ENCODE measurements around the gene ZNF524. TPM values are rescaled to one million over a fixed set of nuclear protein-coding genes. Genes with fewer than 3 reads are reported as not detected.
A peak's percentile ranks its signal among the peaks of the same experiment; 100 is the strongest.

The ZNF524 gene
- total RNA-seq, 2 donors from 2014 or later: 10.6 to 14.7 TPM

- Mint-ChIP-seq H3K27ac (peak overlapping the region; percentile 73 to 87), H3K9me3 (no peaks in the 10 kb centered on the region), H3K4me3 (no peak overlapping the region), H3K4me1 (ENCODE audit: low read depth in 2 of 2) (peaks cover 28 to 39% of the 10 kb centered on the region in 2 donors), H3K36me3 (no peaks in the 10 kb centered on the region), H3K27me3 (peaks cover 0 to 2% of the 10 kb centered on the region in 2 donors)
- no peak for DNase-seq (ENCODE audit: low spot score)
- no peak for ATAC-seq
Observed at GRCh38 chr19:55623130-55623529, 23.0 kb downstream of the ZNF524 start.

- ATAC-seq: no peak
- H3K36me3 Mint-ChIP-seq: no peaks in the 10 kb centered on the region
- peaks cover 0 to 3% of the 10 kb centered on the region in 2 donors for H3K27me3 Mint-ChIP-seq
- peak overlapping the region; percentile 69 for H3K4me3 Mint-ChIP-seq
- no peak for DNase-seq (ENCODE audit: low spot score)
- peak overlapping the region; percentile 73 to 87 for H3K27ac Mint-ChIP-seq
- H3K9me3 Mint-ChIP-seq: no peaks in the 10 kb centered on the region
- peaks cover 28 to 39% of the 10 kb centered on the region in 2 donors for H3K4me1 Mint-ChIP-seq (ENCODE audit: low read depth in 2 of 2)
Observed at GRCh38 chr19:55623561-55623960, 23.5 kb downstream of the ZNF524 start.

GRCh38 chr19:55624109-55625003 lies 24.3 kb downstream of the ZNF524 start, which contains the start of gene ZNF784:
ZNF784 (minus strand) TSS chr19:55624566; CDS start chr19:55624561, 5 bp downstream.
- ATAC-seq: peak; percentile 91 to 95
- no peaks in the 10 kb centered on the region for H3K9me3 Mint-ChIP-seq
- peaks cover 28 to 39% of the 10 kb centered on the region in 2 donors for H3K4me1 Mint-ChIP-seq (ENCODE audit: low read depth in 2 of 2)
- H3K4me3 Mint-ChIP-seq: peak within 1 kb of the TSS; percentile 69
- peak; percentile 95 for DNase-seq (ENCODE audit: low spot score)
- H3K27ac Mint-ChIP-seq: peak within 1 kb of the TSS; percentile 73 to 87
- H3K27me3 Mint-ChIP-seq: peaks cover 0 to 3% of the 10 kb centered on the region in 2 donors
- H3K36me3 Mint-ChIP-seq: no peaks in the 10 kb centered on the region

GRCh38 chr19:55625004-55625326 lies 24.9 kb downstream of the ZNF524 start:
- Mint-ChIP-seq H3K4me3 (peak overlapping the region; percentile 69), H3K27me3 (peaks cover 0 to 3% of the 10 kb centered on the region in 2 donors), H3K4me1 (ENCODE audit: low read depth in 2 of 2) (peaks cover 28 to 38% of the 10 kb centered on the region in 2 donors)

GRCh38 chr19:55626350-55626749 lies 26.3 kb downstream of the ZNF524 start:
- H3K4me3 Mint-ChIP-seq: peak overlapping the region; percentile 39
- no peaks in the 10 kb centered on the region for H3K9me3 Mint-ChIP-seq
- DNase-seq (ENCODE audit: low spot score) (no peak), ATAC-seq (peak in 1 of 2 donors; percentile 31)
- H3K27me3 Mint-ChIP-seq: peaks cover 0 to 3% of the 10 kb centered on the region in 2 donors
- H3K36me3 Mint-ChIP-seq: no peaks in the 10 kb centered on the region
- peak overlapping the region in 1 of 2 donors; percentile 10 for H3K27ac Mint-ChIP-seq
- peaks cover 20 to 27% of the 10 kb centered on the region in 2 donors for H3K4me1 Mint-ChIP-seq (ENCODE audit: low read depth in 2 of 2)

More at GRCh38 chr19:55625004-55625326, 24.9 kb downstream of the ZNF524 start:
- DNase-seq (ENCODE audit: low spot score) (no peak), ATAC-seq (no peak)
- Mint-ChIP-seq H3K27ac (peak overlapping the region; percentile 73 to 87), H3K9me3 (no peaks in the 10 kb centered on the region), H3K36me3 (no peaks in the 10 kb centered on the region)

- Mint-ChIP-seq H3K36me3 (peaks cover 11% of the 10 kb centered on the region), H3K27me3 (peaks cover 0 to 5% of the 10 kb centered on the region in 2 donors), H3K4me1 (ENCODE audit: low read depth in 2 of 2) (peaks cover 35 to 38% of the 10 kb centered on the region in 2 donors), H3K27ac (peak overlapping the region in 1 of 2 donors; percentile 26), H3K9me3 (no peaks in the 10 kb centered on the region), H3K4me3 (no peak overlapping the region)
- ATAC-seq (peak; percentile 63 to 67), DNase-seq (ENCODE audit: low spot score) (peak; percentile 91)
Observed at GRCh38 chr19:55632463-55632834, 32.4 kb downstream of the ZNF524 start.

GRCh38 chr19:55633861-55634260 lies 33.8 kb downstream of the ZNF524 start:
- DNase-seq (ENCODE audit: low spot score) (no peak), ATAC-seq (no peak)
- no peaks in the 10 kb centered on the region for H3K9me3 Mint-ChIP-seq
- H3K4me1 Mint-ChIP-seq (ENCODE audit: low read depth in 2 of 2): peaks cover 43 to 46% of the 10 kb centered on the region in 2 donors
- H3K27ac Mint-ChIP-seq: peak overlapping the region in 1 of 2 donors; percentile 99
- peaks cover 0 to 2% of the 10 kb centered on the region in 2 donors for H3K27me3 Mint-ChIP-seq
- peaks cover 17% of the 10 kb centered on the region for H3K36me3 Mint-ChIP-seq
- peak overlapping the region; percentile 96 for H3K4me3 Mint-ChIP-seq

GRCh38 chr19:55635334-55635717 lies 35.2 kb downstream of the ZNF524 start:
- Mint-ChIP-seq H3K4me1 (ENCODE audit: low read depth in 2 of 2) (peaks cover 53% of the 10 kb centered on the region in 2 donors), H3K4me3 (peak overlapping the region; percentile 96), H3K27me3 (peaks cover 0 to 2% of the 10 kb centered on the region in 2 donors), H3K36me3 (peaks cover 17% of the 10 kb centered on the region), H3K9me3 (no peaks in the 10 kb centered on the region), H3K27ac (peak overlapping the region; percentile 99 to 100)
- DNase-seq (ENCODE audit: low spot score) (peak; percentile 55), ATAC-seq (peak in 1 of 2 donors; percentile 48)

GRCh38 chr19:55635856-55636440 lies 35.9 kb downstream of the ZNF524 start:
- Mint-ChIP-seq H3K4me3 (peak overlapping the region; percentile 96), H3K36me3 (peaks cover 17% of the 10 kb centered on the region), H3K27me3 (peaks cover 0 to 2% of the 10 kb centered on the region in 2 donors), H3K27ac (peak overlapping the region; percentile 99 to 100), H3K4me1 (ENCODE audit: low read depth in 2 of 2) (peaks cover 55 to 56% of the 10 kb centered on the region in 2 donors), H3K9me3 (no peaks in the 10 kb centered on the region)
- ATAC-seq (no peak), DNase-seq (ENCODE audit: low spot score) (no peak)

GRCh38 chr19:55636723-55637122 lies 36.6 kb downstream of the ZNF524 start:
- DNase-seq (ENCODE audit: low spot score): no peak
- peak overlapping the region; percentile 96 for H3K4me3 Mint-ChIP-seq
- peaks cover 0 to 2% of the 10 kb centered on the region in 2 donors for H3K27me3 Mint-ChIP-seq
- H3K4me1 Mint-ChIP-seq (ENCODE audit: low read depth in 2 of 2): peaks cover 57 to 61% of the 10 kb centered on the region in 2 donors
- no peaks in the 10 kb centered on the region for H3K9me3 Mint-ChIP-seq
- H3K27ac Mint-ChIP-seq: peak overlapping the region; percentile 99 to 100
- no peak for ATAC-seq
- H3K36me3 Mint-ChIP-seq: peaks cover 17% of the 10 kb centered on the region

- ATAC-seq: no peak
- peak overlapping the region; percentile 54 for H3K4me3 Mint-ChIP-seq
- H3K27ac Mint-ChIP-seq: peak overlapping the region in 1 of 2 donors; percentile 30
- H3K9me3 Mint-ChIP-seq: no peaks in the 10 kb centered on the region
- no peak for DNase-seq (ENCODE audit: low spot score)
- H3K4me1 Mint-ChIP-seq (ENCODE audit: low read depth in 2 of 2): peaks cover 58 to 60% of the 10 kb centered on the region in 2 donors
- peaks cover 17% of the 10 kb centered on the region for H3K36me3 Mint-ChIP-seq
- no peaks in the 10 kb centered on the region for H3K27me3 Mint-ChIP-seq
Observed at GRCh38 chr19:55637534-55637933, 37.4 kb downstream of the ZNF524 start.

- no peak for ATAC-seq
- no peak for DNase-seq (ENCODE audit: low spot score)
- Mint-ChIP-seq H3K36me3 (peaks cover 17% of the 10 kb centered on the region), H3K27ac (peak overlapping the region in 1 of 2 donors; percentile 33), H3K9me3 (no peaks in the 10 kb centered on the region), H3K27me3 (no peaks in the 10 kb centered on the region), H3K4me3 (peak overlapping the region; percentile 50), H3K4me1 (ENCODE audit: low read depth in 2 of 2) (peaks cover 65 to 67% of the 10 kb centered on the region in 2 donors)
Observed at GRCh38 chr19:55638864-55639359, 38.8 kb downstream of the ZNF524 start.

GRCh38 chr19:55640043-55640576 lies 40.0 kb downstream of the ZNF524 start:
- H3K4me1 Mint-ChIP-seq (ENCODE audit: low read depth in 2 of 2): peaks cover 60 to 65% of the 10 kb centered on the region in 2 donors
- H3K9me3 Mint-ChIP-seq: no peaks in the 10 kb centered on the region
- H3K36me3 Mint-ChIP-seq: peaks cover 14% of the 10 kb centered on the region
- H3K4me3 Mint-ChIP-seq: peak overlapping the region; percentile 71
- H3K27ac Mint-ChIP-seq: peak overlapping the region; percentile 66 to 70
- ATAC-seq: peak; percentile 43 to 48
- no peaks in the 10 kb centered on the region for H3K27me3 Mint-ChIP-seq
- DNase-seq (ENCODE audit: low spot score): no peak
